IPS-15b (cell line): ENCODE measurements around the gene IMMT.

ENCODE experiments used
- H3K27me3 ChIP-seq: one replicate; pipeline ENCODE4 v1.6.1; 2013; ENCODE audit warnings: low read length; ENCODE audit not compliant: control insufficient read depth, insufficient read depth
- H3K36me3 ChIP-seq: one replicate; pipeline ENCODE4 v1.6.1; 2013; ENCODE audit warnings: low read length; ENCODE audit not compliant: control insufficient read depth, insufficient read depth
- H3K4me1 ChIP-seq: one replicate; pipeline ENCODE4 v1.6.1; 2013; ENCODE audit warnings: mild to moderate bottlenecking, low read length; ENCODE audit not compliant: control insufficient read depth, insufficient read depth
- H3K4me3 ChIP-seq: one replicate; pipeline ENCODE4 v1.5.1; 2013; ENCODE audit warnings: low read depth, low read length
- H3K9ac ChIP-seq: one replicate; pipeline ENCODE4 v1.6.1; 2013; ENCODE audit warnings: low read depth, mild to moderate bottlenecking, low read length
- H3K9me3 ChIP-seq: one replicate; pipeline ENCODE4 v1.6.1; 2013; ENCODE audit warnings: mild to moderate bottlenecking, low read length; ENCODE audit not compliant: control insufficient read depth, insufficient read depth

Gene IMMT

DNA sequence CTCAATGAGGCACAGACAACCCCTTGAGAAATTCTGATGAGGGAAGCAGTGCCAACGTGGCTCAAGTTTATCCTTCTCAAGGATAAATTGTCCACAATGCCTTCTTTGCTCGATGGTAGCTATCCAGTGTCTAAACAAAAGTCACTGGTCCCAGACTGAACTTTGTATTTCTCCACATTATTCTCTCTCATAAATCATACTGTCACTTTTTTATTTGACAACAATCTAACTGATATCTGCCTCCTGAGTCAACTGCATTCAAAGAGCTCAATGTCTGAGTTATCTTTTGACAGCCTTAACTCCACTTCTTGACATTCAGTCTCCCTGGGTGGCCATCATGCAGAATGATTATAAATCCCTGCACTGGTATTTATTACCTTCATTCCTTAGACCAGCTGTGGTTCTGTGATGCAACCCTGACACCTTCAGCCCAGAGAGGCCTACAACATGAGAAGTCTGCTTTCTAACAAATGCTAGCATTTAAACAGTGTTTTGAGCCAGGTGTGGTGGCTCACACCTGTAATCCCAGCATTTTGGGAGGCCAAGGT lies 38.2 kb downstream of the IMMT start:
- Histone ChIP-seq H3K36me3 (peaks cover 6% of the 10 kb centered on the region), H3K4me3 (no peak overlapping the region), H3K9ac (no peak overlapping the region)

GRCh38 chr2:86150502-86150901 lies 44.8 kb downstream of the IMMT start:
- no peaks in the 10 kb centered on the region for H3K9me3 ChIP-seq
- no peaks in the 10 kb centered on the region for H3K27me3 ChIP-seq
- no peak overlapping the region for H3K4me3 ChIP-seq
- no peaks in the 10 kb centered on the region for H3K4me1 ChIP-seq
- no peak overlapping the region for H3K9ac ChIP-seq
- H3K36me3 ChIP-seq: peaks cover 10% of the 10 kb centered on the region

More for the DNA sequence above, 38.2 kb downstream of the IMMT start:
- H3K9me3 ChIP-seq: no peaks in the 10 kb centered on the region
- no peaks in the 10 kb centered on the region for H3K4me1 ChIP-seq
- no peaks in the 10 kb centered on the region for H3K27me3 ChIP-seq

- Histone ChIP-seq H3K27me3 (no peaks in the 10 kb centered on the region), H3K36me3 (peaks cover 12% of the 10 kb centered on the region), H3K9me3 (no peaks in the 10 kb centered on the region), H3K9ac (no peak overlapping the region), H3K4me1 (no peaks in the 10 kb centered on the region), H3K4me3 (no peak overlapping the region)
Measured at GRCh38 chr2:86147793-86148192, 47.5 kb downstream of the IMMT start.

DNA sequence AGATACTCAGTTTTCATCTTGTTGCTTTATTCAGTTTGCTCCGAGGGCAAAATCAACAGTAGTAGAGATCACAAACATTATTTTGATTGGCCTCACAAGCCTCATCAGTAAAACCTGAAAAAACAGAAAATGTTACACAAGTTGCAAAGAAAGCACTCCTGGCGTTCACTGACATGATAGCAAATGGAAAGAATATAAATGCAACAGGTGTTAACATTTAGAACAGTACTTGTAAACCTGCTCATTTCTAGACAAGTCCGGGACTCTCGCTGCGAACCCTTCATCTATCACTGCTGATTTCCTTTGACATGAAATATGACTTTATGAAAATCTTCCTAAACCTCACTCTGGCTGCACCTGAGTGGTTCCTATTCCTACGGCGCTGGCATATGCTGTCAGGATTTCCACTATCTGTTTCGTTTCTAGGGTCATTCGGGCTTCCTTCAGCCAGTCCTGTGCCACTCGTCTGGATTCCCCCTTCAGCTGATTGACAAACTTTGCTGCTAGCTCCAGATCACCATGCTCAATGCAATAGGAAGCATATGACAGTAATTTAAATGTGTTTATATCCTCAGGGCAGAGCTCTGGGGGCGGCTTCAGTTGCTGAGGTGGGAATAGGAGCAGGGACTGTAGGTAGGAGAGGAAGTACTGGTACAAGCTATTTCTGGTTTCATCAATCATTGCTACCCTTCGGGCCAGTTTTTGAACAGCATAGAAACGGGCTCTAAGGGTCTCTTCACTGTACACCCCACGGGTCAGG lies 51.2 kb downstream of the IMMT start:
- H3K9ac ChIP-seq: no peak overlapping the region
- H3K4me3 ChIP-seq: no peak overlapping the region
- H3K27me3 ChIP-seq: no peaks in the 10 kb centered on the region
- peaks cover 15% of the 10 kb centered on the region for H3K36me3 ChIP-seq
- H3K9me3 ChIP-seq: no peaks in the 10 kb centered on the region
- H3K4me1 ChIP-seq: no peaks in the 10 kb centered on the region

- no peaks in the 10 kb centered on the region for H3K27me3 ChIP-seq
- no peaks in the 10 kb centered on the region for H3K9me3 ChIP-seq
- peak overlapping the region; percentile 12 for H3K9ac ChIP-seq
- no peaks in the 10 kb centered on the region for H3K4me1 ChIP-seq
- H3K36me3 ChIP-seq: peaks cover 20% of the 10 kb centered on the region
- no peak overlapping the region for H3K4me3 ChIP-seq
Measured at GRCh38 chr2:86143307-86143706, 52.0 kb downstream of the IMMT start.

GRCh38 chr2:86142436-86143257 lies 52.6 kb downstream of the IMMT start:
- no peaks in the 10 kb centered on the region for H3K9me3 ChIP-seq
- peaks cover 24% of the 10 kb centered on the region for H3K36me3 ChIP-seq
- H3K4me1 ChIP-seq: no peaks in the 10 kb centered on the region
- H3K9ac ChIP-seq: no peak overlapping the region
- H3K27me3 ChIP-seq: no peaks in the 10 kb centered on the region
- no peak overlapping the region for H3K4me3 ChIP-seq

GRCh38 chr2:86140969-86141392 lies 54.3 kb downstream of the IMMT start:
- Histone ChIP-seq H3K27me3 (no peaks in the 10 kb centered on the region), H3K9ac (no peak overlapping the region), H3K9me3 (no peaks in the 10 kb centered on the region), H3K36me3 (peaks cover 33% of the 10 kb centered on the region), H3K4me1 (no peaks in the 10 kb centered on the region), H3K4me3 (no peak overlapping the region)

GRCh38 chr2:86139981-86140380 lies 55.3 kb downstream of the IMMT start:
- Histone ChIP-seq H3K27me3 (no peaks in the 10 kb centered on the region), H3K36me3 (peaks cover 37% of the 10 kb centered on the region), H3K4me3 (no peak overlapping the region), H3K4me1 (no peaks in the 10 kb centered on the region), H3K9ac (no peak overlapping the region), H3K9me3 (no peaks in the 10 kb centered on the region)

DNA sequence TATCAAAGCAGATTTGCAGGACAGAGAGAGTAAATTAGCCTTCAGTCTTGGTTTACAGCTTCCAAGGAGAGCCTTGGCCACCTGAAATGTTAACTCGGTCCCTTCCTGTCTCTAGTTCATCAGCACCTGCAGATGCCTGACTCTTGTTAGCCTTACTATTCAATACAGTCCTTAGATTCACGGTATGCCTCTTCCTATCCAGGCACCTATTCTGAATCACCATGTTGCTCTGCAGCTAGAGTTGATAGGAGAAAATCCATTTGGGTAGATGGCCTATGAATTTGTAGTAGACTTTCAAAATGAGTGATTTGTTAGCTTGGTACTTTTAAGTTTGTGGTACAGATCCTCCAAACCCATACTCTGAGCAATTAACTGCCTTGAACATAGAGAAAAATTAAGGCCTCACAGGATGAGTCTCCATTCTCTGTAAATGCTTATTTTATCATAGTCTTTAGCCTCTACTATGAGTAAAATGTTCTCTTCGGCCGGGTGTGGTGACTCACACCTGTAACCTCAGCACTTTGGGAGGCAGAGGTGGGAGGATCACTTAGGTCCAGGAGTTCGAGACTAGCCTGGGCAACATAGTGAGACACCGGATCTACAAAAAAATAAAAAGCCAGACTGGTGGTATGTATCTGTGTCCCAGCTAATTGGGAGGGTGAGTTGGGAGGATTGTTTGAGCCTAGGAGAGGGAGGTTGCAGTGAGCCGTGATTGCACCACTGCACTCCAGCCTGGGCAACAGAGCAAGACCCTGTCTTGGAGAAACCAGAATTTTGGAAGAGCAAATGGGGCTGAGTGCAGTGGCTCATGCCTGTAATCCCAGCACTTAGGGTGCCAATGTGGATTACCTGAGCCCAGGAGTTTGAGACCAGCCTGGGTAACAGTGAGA lies 56.3 kb downstream of the IMMT start:
- no peaks in the 10 kb centered on the region for H3K9me3 ChIP-seq
- H3K4me3 ChIP-seq: no peak overlapping the region
- no peak overlapping the region for H3K9ac ChIP-seq
- H3K36me3 ChIP-seq: peaks cover 47% of the 10 kb centered on the region
- H3K4me1 ChIP-seq: no peaks in the 10 kb centered on the region
- no peaks in the 10 kb centered on the region for H3K27me3 ChIP-seq

- peaks cover 67% of the 10 kb centered on the region for H3K36me3 ChIP-seq
- no peak overlapping the region for H3K4me3 ChIP-seq
Measured at GRCh38 chr2:86136141-86136540, 59.1 kb downstream of the IMMT start.

DNA sequence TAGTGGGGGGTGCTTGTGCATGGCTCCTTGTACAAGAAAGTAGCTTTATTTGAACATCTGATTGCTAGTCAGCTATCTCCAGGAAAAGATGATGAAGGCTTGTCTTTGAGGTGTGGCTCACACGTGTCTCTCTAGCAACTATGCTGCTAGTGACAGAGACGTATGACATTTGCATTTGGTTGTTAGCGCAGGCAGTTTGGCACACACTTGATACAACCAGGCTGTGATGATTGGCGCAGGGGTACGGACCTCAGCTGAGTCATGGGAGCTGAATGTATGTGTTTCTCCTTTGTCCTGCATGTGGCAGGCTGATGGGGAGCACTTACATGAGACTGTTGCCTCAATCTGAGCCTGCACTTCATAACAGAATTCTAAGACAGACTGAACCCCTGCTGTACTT lies 59.6 kb downstream of the IMMT start:
- Histone ChIP-seq H3K36me3 (peaks cover 67% of the 10 kb centered on the region), H3K4me3 (no peak overlapping the region), H3K27me3 (no peaks in the 10 kb centered on the region), H3K4me1 (no peaks in the 10 kb centered on the region), H3K9me3 (no peaks in the 10 kb centered on the region), H3K9ac (no peak overlapping the region)

More at GRCh38 chr2:86136141-86136540, 59.1 kb downstream of the IMMT start:
- no peak overlapping the region for H3K9ac ChIP-seq
- no peaks in the 10 kb centered on the region for H3K9me3 ChIP-seq
- H3K27me3 ChIP-seq: no peaks in the 10 kb centered on the region
- no peaks in the 10 kb centered on the region for H3K4me1 ChIP-seq
